Calu3 (cell line): ENCODE results near the gene RAB39A. TPM values are rescaled to one million over a fixed set of nuclear protein-coding genes. Genes with fewer than 3 reads are reported as not detected.

Experiments used
- BruUV-seq: library from RNA; stranded (reverse); fragments of 400-500 nt; replicated peaks from 2 replicates; lab custom pipeline; 2021; lab: Mats Ljungman, UMichigan
- CTCF ChIA-PET: fragments of 300-600 bp; sonication (Branson Sonifier 250); formaldehyde crosslinking; loops from one replicate; lab custom pipeline; 2022; ENCODE audit warnings: antibody characterized with exemption; lab: Charles Lee
- DNase-seq: peaks from one replicate; pipeline ENCODE4 v3.0.0; 2022
- H3K27ac Mint-ChIP-seq: one replicate; pipeline ENCODE4 v1.8.0; 2022; ENCODE audit warnings: mixed read lengths; ENCODE audit not compliant: unreplicated experiment
- H3K27me3 Mint-ChIP-seq: one replicate; pipeline ENCODE4 v1.8.0; 2022; ENCODE audit warnings: mixed read lengths; ENCODE audit not compliant: unreplicated experiment
- H3K36me3 Mint-ChIP-seq: one replicate; pipeline ENCODE4 v1.8.0; 2022; ENCODE audit warnings: mild to moderate bottlenecking, moderate library complexity, mixed read lengths; ENCODE audit not compliant: insufficient read depth, unreplicated experiment
- H3K4me1 Mint-ChIP-seq: one replicate; pipeline ENCODE4 v1.8.0; 2022; ENCODE audit warnings: mild to moderate bottlenecking, low read depth, mixed read lengths; ENCODE audit not compliant: unreplicated experiment
- H3K4me3 Mint-ChIP-seq: one replicate; pipeline ENCODE4 v1.8.0; 2022; ENCODE audit warnings: mild to moderate bottlenecking, low read depth, moderate library complexity, mixed read lengths; ENCODE audit not compliant: unreplicated experiment
- H3K9me3 Mint-ChIP-seq: one replicate; pipeline ENCODE4 v1.8.0; 2022; ENCODE audit warnings: low read depth, mixed read lengths; ENCODE audit not compliant: unreplicated experiment
- CTCF ChIP-seq: fragments of 200-600 bp; IDR thresholded peaks from one replicate; pipeline ENCODE4 v1.8.0; 2022; ENCODE audit warnings: antibody characterized with exemption; ENCODE audit not compliant: unreplicated experiment
- intact Hi-C: fragments of 100-400 bp; cut with micrococcal nuclease; formaldehyde crosslinking; loops from one replicate; pipeline ENCODE4 v1.10.0; 2022; ENCODE audit not compliant: unreplicated experiment
- total RNA-seq: library from RNA; stranded (reverse); gene quantifications from 2 replicates; pipeline ENCODE4 v1.2.3, GENCODE V29; 2022

The RAB39A gene
- total RNA-seq, 1 experiment from 2014 or later, result not detected

DNA sequence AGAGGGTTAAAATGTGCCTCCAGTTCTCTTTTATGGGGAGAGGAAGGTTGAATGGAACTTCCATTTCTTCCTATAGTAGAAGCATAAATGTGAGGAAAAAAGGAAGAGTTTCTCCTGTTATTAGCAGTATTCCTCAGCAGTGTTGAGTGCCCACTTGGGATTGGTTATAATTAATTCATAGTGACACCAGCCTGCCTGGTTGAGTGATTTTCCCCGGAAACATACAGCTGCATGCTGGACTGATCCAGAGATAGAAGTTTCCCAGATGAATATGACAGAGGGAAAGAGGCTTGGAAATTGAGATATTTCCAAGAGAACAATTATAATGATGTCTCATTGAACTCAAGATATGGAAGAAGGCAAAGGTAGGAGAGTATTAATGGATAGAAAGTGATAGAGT lies 28.3 kb downstream of the RAB39A start:
- H3K27me3 Mint-ChIP-seq, result peaks cover 29% of the 10 kb centered on the region
- H3K4me1 Mint-ChIP-seq, result no peaks in the 10 kb centered on the region
- intact Hi-C loops, result no loop called here
- no TSS peak for BruUV-seq
- CTCF ChIA-PET, result no interaction called here
- H3K9me3 Mint-ChIP-seq, result no peaks in the 10 kb centered on the region
- TF ChIP-seq CTCF, result no peak
- no peak for DNase-seq
- H3K4me3 Mint-ChIP-seq, result no peak overlapping the region
- H3K27ac Mint-ChIP-seq, result no peak overlapping the region
- no peaks in the 10 kb centered on the region for H3K36me3 Mint-ChIP-seq

GRCh38 chr11:107957109-107957588 lies 28.9 kb downstream of the RAB39A start:
- intact Hi-C loops, result no loop called here
- BruUV-seq, result no TSS peak

DNA sequence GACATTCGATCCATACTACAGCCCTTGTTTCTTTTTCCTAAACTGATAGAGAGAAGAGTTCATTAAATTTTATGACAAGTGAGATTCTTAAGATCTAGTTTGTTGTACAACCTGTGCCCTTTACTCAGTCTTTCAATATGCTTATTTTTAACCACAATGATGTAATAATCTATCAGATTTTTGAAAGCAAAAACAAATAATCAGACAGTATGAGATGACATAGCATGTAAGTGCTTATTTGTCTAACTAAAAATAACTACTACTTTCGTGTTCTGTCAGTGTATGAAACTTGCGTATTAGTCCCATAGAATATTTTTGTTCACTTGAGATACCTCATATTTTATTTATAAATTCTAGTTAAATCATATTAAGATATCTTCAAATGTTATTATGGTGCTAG lies 33.2 kb downstream of the RAB39A start:
- no peak for TF ChIP-seq CTCF
- intact Hi-C loops, result no loop called here
- no peak overlapping the region for H3K27ac Mint-ChIP-seq
- H3K4me1 Mint-ChIP-seq, result no peaks in the 10 kb centered on the region
- CTCF ChIA-PET, result no interaction called here
- no peaks in the 10 kb centered on the region for H3K9me3 Mint-ChIP-seq
- no TSS peak for BruUV-seq
- no peak for DNase-seq
- peaks cover 19% of the 10 kb centered on the region for H3K27me3 Mint-ChIP-seq
- H3K36me3 Mint-ChIP-seq, result no peaks in the 10 kb centered on the region
- H3K4me3 Mint-ChIP-seq, result no peak overlapping the region

More at GRCh38 chr11:107957109-107957588, 28.9 kb downstream of the RAB39A start:
- Mint-ChIP-seq H3K9me3 (no peaks in the 10 kb centered on the region), H3K27ac (no peak overlapping the region), H3K27me3 (peaks cover 29% of the 10 kb centered on the region), H3K4me1 (no peaks in the 10 kb centered on the region), H3K36me3 (no peaks in the 10 kb centered on the region), H3K4me3 (no peak overlapping the region)
- CTCF ChIA-PET, result no interaction called here
- DNase-seq, result no peak
- TF ChIP-seq CTCF, result no peak

DNA sequence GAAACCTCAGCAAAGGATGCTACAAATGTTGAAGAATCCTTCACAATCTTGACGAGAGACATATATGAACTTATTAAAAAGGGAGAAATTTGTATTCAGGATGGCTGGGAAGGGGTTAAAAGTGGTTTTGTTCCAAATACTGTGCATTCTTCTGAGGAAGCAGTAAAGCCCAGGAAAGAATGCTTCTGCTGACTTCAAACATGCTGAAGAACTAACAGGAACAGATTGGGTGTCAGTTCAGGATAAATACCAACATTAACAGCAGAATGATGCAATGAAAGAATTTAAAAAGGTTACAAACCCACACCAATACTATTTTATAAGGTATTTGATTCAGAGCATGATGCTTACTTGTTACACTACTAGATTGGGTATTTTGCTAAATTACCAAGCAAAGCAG lies 33.9 kb downstream of the RAB39A start:
- intact Hi-C loops, result no loop called here
- DNase-seq, result no peak
- no TSS peak for BruUV-seq
- Mint-ChIP-seq H3K27ac (no peak overlapping the region), H3K9me3 (no peaks in the 10 kb centered on the region), H3K36me3 (no peaks in the 10 kb centered on the region), H3K4me3 (no peak overlapping the region), H3K4me1 (no peaks in the 10 kb centered on the region), H3K27me3 (peaks cover 12% of the 10 kb centered on the region)
- CTCF ChIA-PET, result no interaction called here
- no peak for TF ChIP-seq CTCF
